ENCODE data around the gene BMS1. TPM values are rescaled to one million over a fixed set of nuclear protein-coding genes. Genes with fewer than 3 reads are reported as not detected.
"Not testable (repeated sequence)": the region's sequence is repeated elsewhere in the genome, so short reads cannot be mapped to it uniquely, and the experiment has no call there.

Gene BMS1
- total RNA-seq, 1 donor from 2014 or later = 16.2 TPM

- H3K36me3 Mint-ChIP-seq (ENCODE audit: unreplicated experiment) = peaks cover 43% of the 10 kb centered on the region
- H3K9me3 Mint-ChIP-seq (ENCODE audit: unreplicated experiment) = peaks cover 4% of the 10 kb centered on the region
- H3K27me3 Mint-ChIP-seq (ENCODE audit: unreplicated experiment) = no peaks in the 10 kb centered on the region
- no peak for DNase-seq (ENCODE audit: extremely low spot score, unreplicated experiment)
- H3K27ac Mint-ChIP-seq (ENCODE audit: unreplicated experiment) = no peak overlapping the region
- peaks cover 1% of the 10 kb centered on the region for H3K4me1 Mint-ChIP-seq (ENCODE audit: unreplicated experiment)
- no peak overlapping the region for H3K4me3 Mint-ChIP-seq (ENCODE audit: unreplicated experiment)
- TF ChIP-seq CTCF (IDR thresholded peaks at IDR 0.05) = no peak
These were observed 47.6 kb downstream of the BMS1 start for GRCh38 chr10:42830237-42830636.

GRCh38 chr10:42836096-42836495 lies 53.5 kb downstream of the BMS1 start:
- Mint-ChIP-seq H3K36me3 (ENCODE audit: unreplicated experiment) (peaks cover 13% of the 10 kb centered on the region), H3K4me3 (ENCODE audit: unreplicated experiment) (no peak overlapping the region), H3K27ac (ENCODE audit: unreplicated experiment) (no peak overlapping the region), H3K4me1 (ENCODE audit: unreplicated experiment) (no peaks in the 10 kb centered on the region), H3K27me3 (ENCODE audit: unreplicated experiment) (peaks cover 7% of the 10 kb centered on the region), H3K9me3 (ENCODE audit: unreplicated experiment) (no peaks in the 10 kb centered on the region)
- no peak for TF ChIP-seq CTCF (IDR thresholded peaks at IDR 0.05)
- DNase-seq (ENCODE audit: extremely low spot score, unreplicated experiment) = no peak

GRCh38 chr10:42836771-42837468 lies 54.3 kb downstream of the BMS1 start:
- DNase-seq (ENCODE audit: extremely low spot score, unreplicated experiment) = no peak
- no peak for TF ChIP-seq CTCF (IDR thresholded peaks at IDR 0.05)
- Mint-ChIP-seq H3K36me3 (ENCODE audit: unreplicated experiment) (peaks cover 6% of the 10 kb centered on the region), H3K9me3 (ENCODE audit: unreplicated experiment) (no peaks in the 10 kb centered on the region), H3K4me3 (ENCODE audit: unreplicated experiment) (no peak overlapping the region), H3K4me1 (ENCODE audit: unreplicated experiment) (no peaks in the 10 kb centered on the region), H3K27ac (ENCODE audit: unreplicated experiment) (no peak overlapping the region), H3K27me3 (ENCODE audit: unreplicated experiment) (peaks cover 7% of the 10 kb centered on the region)

GRCh38 chr10:42844810-42845209 lies 62.2 kb downstream of the BMS1 start:
- H3K4me1 Mint-ChIP-seq (ENCODE audit: unreplicated experiment); H3K9me3 Mint-ChIP-seq (ENCODE audit: unreplicated experiment); H3K4me3 Mint-ChIP-seq (ENCODE audit: unreplicated experiment); H3K27ac Mint-ChIP-seq (ENCODE audit: unreplicated experiment); H3K36me3 Mint-ChIP-seq (ENCODE audit: unreplicated experiment): not testable (repeated sequence)
- peak; percentile 57 for DNase-seq (ENCODE audit: extremely low spot score, unreplicated experiment)
- H3K27me3 Mint-ChIP-seq (ENCODE audit: unreplicated experiment) = peaks cover 18% of the 10 kb centered on the region

GRCh38 chr10:42847261-42847660 lies 64.7 kb downstream of the BMS1 start:
- H3K36me3 Mint-ChIP-seq (ENCODE audit: unreplicated experiment) = not testable (repeated sequence)

GRCh38 chr10:42850931-42851330 lies 68.3 kb downstream of the BMS1 start:
- H3K27ac Mint-ChIP-seq (ENCODE audit: unreplicated experiment) = no peak overlapping the region
- H3K4me3 Mint-ChIP-seq (ENCODE audit: unreplicated experiment) = no peak overlapping the region
- peaks cover 34% of the 10 kb centered on the region for H3K27me3 Mint-ChIP-seq (ENCODE audit: unreplicated experiment)
- peak; percentile 7 for DNase-seq (ENCODE audit: extremely low spot score, unreplicated experiment)
- H3K4me1 Mint-ChIP-seq (ENCODE audit: unreplicated experiment) = no peaks in the 10 kb centered on the region
- no peaks in the 10 kb centered on the region for H3K36me3 Mint-ChIP-seq (ENCODE audit: unreplicated experiment)
- H3K9me3 Mint-ChIP-seq (ENCODE audit: unreplicated experiment) = no peaks in the 10 kb centered on the region
- no peak for TF ChIP-seq CTCF (IDR thresholded peaks at IDR 0.05)

More at GRCh38 chr10:42847261-42847660, 64.7 kb downstream of the BMS1 start:
- H3K27me3 Mint-ChIP-seq (ENCODE audit: unreplicated experiment); H3K27ac Mint-ChIP-seq (ENCODE audit: unreplicated experiment); H3K4me1 Mint-ChIP-seq (ENCODE audit: unreplicated experiment); H3K9me3 Mint-ChIP-seq (ENCODE audit: unreplicated experiment); H3K4me3 Mint-ChIP-seq (ENCODE audit: unreplicated experiment): not testable (repeated sequence)
- DNase-seq (ENCODE audit: extremely low spot score, unreplicated experiment) = peak; percentile 78
